HCT116 (cell line): ENCODE data around the gene SLC25A13. TPM values are rescaled to one million over a fixed set of nuclear protein-coding genes. Genes with fewer than 3 reads are reported as not detected.

Source experiments
- ATAC-seq: fragments of 200-7000 bp; cut with Tn5 transposase; 2 replicates; pipeline ENCODE4 v1.9.1; 2020; ENCODE audit warnings: mild to moderate bottlenecking, moderate library complexity
- BruUV-seq: library from RNA; stranded (reverse); fragments of 400-500 nt; replicated peaks from 2 replicates; lab custom pipeline; 2021; lab: Mats Ljungman, UMichigan
- CTCF ChIA-PET: fragments of 300-600 bp; sonication (Branson Sonifier 250); formaldehyde crosslinking; loops from one replicate; lab custom pipeline; 2021; ENCODE audit warnings: antibody characterized with exemption; lab: Charles Lee
- POLR2A ChIA-PET: fragments of 300-600, 350-600 bp; sonication (Branson Sonifier 250); formaldehyde crosslinking; loops from one replicate; lab custom pipeline; 2021; ENCODE audit warnings: antibody characterized with exemption; lab: Charles Lee
- RAD21 ChIA-PET, 2 experiments: fragments of 300-600 bp; sonication (Branson Sonifier 250); formaldehyde crosslinking; loops; one replicate each; lab custom pipeline; 2023; ENCODE audit warnings: low total read pairs in 2 of 2; ENCODE audit not compliant: uncharacterized antibody in 2 of 2, unreplicated experiment in 2 of 2, low non-redundant PET in 1 of 2; lab: Charles Lee
- DNase-seq: peaks from one replicate; pipeline ENCODE4 v3.0.0-alpha.2; 2010; ENCODE audit warnings: low read depth, low spot score
- H2AFZ ChIP-seq: fragments of 200-600 bp; shearing (Covaris generic), sonication (generic); 2 replicates; pipeline ENCODE4 v1.6.1; 2017; ENCODE audit warnings: low read depth, mixed run types, mixed read lengths, antibody characterized with exemption, low read length; ENCODE audit not compliant: poor library complexity, severe bottlenecking
- H3K27ac ChIP-seq: 2 replicates; pipeline ENCODE4 v1.5.1; 2012; ENCODE audit warnings: low read depth, low read length
- H3K27me3 ChIP-seq: fragments of 200-600 bp; sonication (generic); 2 replicates; pipeline ENCODE4 v1.6.1; 2016; ENCODE audit warnings: mixed run types, low read length, mixed read lengths; ENCODE audit not compliant: insufficient read depth
- H3K36me3 ChIP-seq, 2 experiments: fragments of 200-500 bp in 1 of 2; fragments of 200-600 bp in 1 of 2; sonication (Bioruptor generic) in 1 of 2; sonication (generic) in 1 of 2; 2 replicates each; pipeline versions ENCODE4 v1.5.1 to v1.6.1; 2014 to 2016; ENCODE audit warnings: low read length in 2 of 2, inconsistent platforms in 1 of 2, mixed read lengths in 1 of 2, mixed run types in 1 of 2; ENCODE audit not compliant: insufficient read depth in 2 of 2, control insufficient read depth in 1 of 2
- H3K4me1 ChIP-seq, 2 experiments: fragments of 200-600 bp in 1 of 2; sonication (generic) in 1 of 2; 2 replicates each; pipeline versions ENCODE4 v1.5.1 to v1.6.1; 2012 to 2017; ENCODE audit warnings: low read length in 2 of 2, inconsistent platforms in 1 of 2, mild to moderate bottlenecking in 1 of 2, mixed read lengths in 1 of 2, mixed run types in 1 of 2, moderate library complexity in 1 of 2; ENCODE audit not compliant: insufficient read depth in 2 of 2, control insufficient read depth in 1 of 2
- H3K4me2 ChIP-seq: fragments of 200-600 bp; sonication (generic); 2 replicates; pipeline ENCODE4 v1.6.1; 2017; ENCODE audit warnings: mixed run types, low read length, mixed read lengths
- H3K4me3 ChIP-seq, 2 experiments: fragments of 200-600 bp in 1 of 2; sonication (generic) in 1 of 2; replicated peaks in 1 of 2; 2 replicates each; pipeline ENCODE4 v1.5.1; 2011 to 2016; ENCODE audit warnings: low read length in 2 of 2, control low read depth in 1 of 2, low read depth in 1 of 2, mild to moderate bottlenecking in 1 of 2, mixed read lengths in 1 of 2, mixed run types in 1 of 2
- H3K79me2 ChIP-seq: fragments of 200-600 bp; sonication (generic); 2 replicates; pipeline ENCODE4 v1.6.1; 2017; ENCODE audit warnings: mild to moderate bottlenecking, mixed run types, low read length, moderate library complexity, mixed read lengths; ENCODE audit not compliant: insufficient read depth
- H3K9ac ChIP-seq: fragments of 200-600 bp; sonication (generic); 2 replicates; pipeline ENCODE4 v1.6.1; 2016; ENCODE audit warnings: low read length, mixed read lengths
- H3K9me2 ChIP-seq: fragments of 200-600 bp; sonication (generic), shearing (Covaris generic); 2 replicates; pipeline ENCODE4 v1.6.1; 2017; ENCODE audit warnings: mixed run types, mild to moderate bottlenecking, moderate library complexity; ENCODE audit not compliant: insufficient read depth
- H3K9me3 ChIP-seq, 2 experiments: fragments of 200-500 bp in 1 of 2; fragments of 200-600 bp in 1 of 2; sonication (Bioruptor generic) in 1 of 2; sonication (generic) in 1 of 2; 2 replicates each; pipeline ENCODE4 v1.6.1; 2014 to 2017; ENCODE audit warnings: low read length in 2 of 2, mixed read lengths in 2 of 2, inconsistent platforms in 1 of 2, low read depth in 1 of 2, mild to moderate bottlenecking in 1 of 2, mixed run types in 1 of 2, moderate library complexity in 1 of 2; ENCODE audit not compliant: control insufficient read depth in 1 of 2, insufficient read depth in 1 of 2
- H4K20me1 ChIP-seq: fragments of 200-600 bp; sonication (generic), shearing (Covaris generic); 2 replicates; pipeline ENCODE4 v1.6.1; 2017; ENCODE audit warnings: mixed run types, mild to moderate bottlenecking, moderate library complexity; ENCODE audit not compliant: insufficient read depth
- ATF3 ChIP-seq: IDR thresholded peaks from 2 replicates; pipeline ENCODE4 v1.6.1; 2012
- CBX3 ChIP-seq: IDR thresholded peaks from 2 replicates; pipeline ENCODE4 v1.6.1; 2012; ENCODE audit warnings: low read depth
- CEBPB ChIP-seq: IDR thresholded peaks from 2 replicates; pipeline ENCODE4 v1.6.1; 2012; ENCODE audit warnings: low read depth
- CTCF ChIP-seq, 3 experiments: fragments of 200-600 bp in 1 of 3; sonication (generic) in 1 of 3; IDR thresholded peaks in 2 of 3; conservative IDR thresholded peaks in 1 of 3; 2 replicates each; pipeline ENCODE4 v1.5.1; 2012 to 2017; ENCODE audit warnings: low read depth in 2 of 3, low read length in 2 of 3, antibody characterized with exemption in 1 of 3, borderline replicate concordance in 1 of 3, control low read depth in 1 of 3, mild to moderate bottlenecking in 1 of 3, mixed read lengths in 1 of 3, mixed run types in 1 of 3, moderate library complexity in 1 of 3; ENCODE audit not compliant: insufficient read depth in 1 of 3
- EZH2 ChIP-seq: fragments of 200-600 bp; sonication (generic); IDR thresholded peaks from 2 replicates; pipeline ENCODE4 v1.6.1; 2017; ENCODE audit warnings: antibody characterized with exemption, mixed run types
- EZH2phosphoT487 ChIP-seq: fragments of 200-600 bp; IDR thresholded peaks from 2 replicates; pipeline ENCODE4 v1.6.1; 2018; ENCODE audit warnings: antibody characterized with exemption, borderline replicate concordance
- JUND ChIP-seq: IDR thresholded peaks from 2 replicates; pipeline ENCODE4 v1.6.1; 2012
- MAX ChIP-seq: IDR thresholded peaks from 2 replicates; pipeline ENCODE4 v1.6.1; 2012
- POLR2A ChIP-seq: IDR thresholded peaks from 2 replicates; pipeline ENCODE4 v1.7.0; 2011; ENCODE audit warnings: borderline replicate concordance; ENCODE audit not compliant: insufficient read depth, insufficient read length; ENCODE audit errors: extremely low read depth
- TCF7L2 ChIP-seq: IDR thresholded peaks from 2 replicates; pipeline ENCODE4 v1.7.0; 2011; ENCODE audit warnings: borderline replicate concordance, inconsistent platforms; ENCODE audit not compliant: insufficient read depth, insufficient read length; ENCODE audit errors: extremely low read depth
- YY1 ChIP-seq: IDR thresholded peaks from 2 replicates; pipeline ENCODE4 v1.6.1; 2011; ENCODE audit warnings: low read length, low read depth, moderate library complexity, mild to moderate bottlenecking; ENCODE audit not compliant: insufficient replicate concordance; ENCODE audit errors: extremely low read depth
- ZBTB33 ChIP-seq: IDR thresholded peaks from 2 replicates; pipeline ENCODE4 v1.6.1; 2011; ENCODE audit warnings: mild to moderate bottlenecking, low read length, moderate library complexity; ENCODE audit not compliant: insufficient replicate concordance; ENCODE audit errors: extremely low read depth
- ZFX ChIP-seq: fragments of 450-650 bp; IDR thresholded peaks from 2 replicates; pipeline ENCODE4 v1.6.1; 2017
- intact Hi-C: fragments of 100-400 bp; cut with micrococcal nuclease; formaldehyde crosslinking; loops from 2 replicates; pipeline ENCODE4 v1.10.0; 2022
- total RNA-seq: library from RNA; stranded (reverse); gene quantifications from one replicate; pipeline ENCODE4 v1.2.1, GENCODE V29; 2021; ENCODE audit not compliant: unreplicated experiment

SLC25A13 gene
- total RNA-seq, 1 experiment from 2014 or later, result 19.3 TPM

- no peak overlapping the region for H2AFZ ChIP-seq
- POLR2A ChIA-PET, result no interaction called here
- no TSS peak for BruUV-seq
Measured at GRCh38 chr7:96233528-96234154, 88.3 kb downstream of the SLC25A13 start.

More at GRCh38 chr7:96233528-96234154, 88.3 kb downstream of the SLC25A13 start:
- Histone ChIP-seq H4K20me1 (0 out of 2 replicates have a peak, but pooled peaks cover 5% of the 10 kb centered on the region), H3K4me2 (no peak overlapping the region), H3K9me3 (no peaks in the 10 kb centered on the region), H3K4me1 (peaks cover 3 to 22% of the 10 kb centered on the region in 2 experiments; a peak in 3 of 4 replicates), H3K4me3 (no peak overlapping the region), H3K27ac (no peak overlapping the region), H3K79me2 (peaks cover 4% of the 10 kb centered on the region; the same call in 1 of the 2 replicates), H3K9me2 (no peaks in the 10 kb centered on the region), H3K9ac (no peak overlapping the region), H3K36me3 (0 out of 4 replicates have a peak, but pooled peaks cover 0 to 3% of the 10 kb centered on the region in 2 experiments), H3K27me3 (no peaks in the 10 kb centered on the region)
- no peak for ATAC-seq
- no peak for DNase-seq
- ChIA-PET RAD21 (no interaction called here), CTCF (no interaction called here)
- TF ChIP-seq YY1 (no peak), ZFX (no peak), EZH2 (no peak), EZH2phosphoT487 (no peak), ZBTB33 (no peak), POLR2A (no peak), JUND (no peak), CBX3 (no peak), MAX (no peak), CEBPB (no peak), CTCF (IDR thresholded peaks at IDR 0.05 in 2 of 3, conservative IDR thresholded peaks at IDR 0.05 in 1 of 3; ENCODE audit: borderline replicate concordance in 1 of 3, insufficient read depth in 1 of 3, low read depth in 2 of 3, low read length in 2 of 3) (no peak), TCF7L2 (no peak), ATF3 (no peak)
- intact Hi-C loops, result no loop called here
